Ovary (tissue), 3 donors: ENCODE measurements around the gene XPO6.

Experiments
- CTCF ChIP-seq, 3 donors: fragments of 450-650 bp in 2 of 3; fragments of 200-600 bp in 1 of 3; IDR thresholded peaks; one replicate each; pipeline versions ENCODE4 v1.5.1 to v1.8.0; 2016 to 2022; ENCODE audit warnings: antibody characterized with exemption in 3 of 3, mild to moderate bottlenecking in 1 of 3
- EP300 ChIP-seq: sonication (generic); formaldehyde crosslinking; IDR thresholded peaks from one replicate; pipeline ENCODE4 v1.6.1; 2017; ENCODE audit warnings: antibody characterized with exemption
- POLR2A ChIP-seq: fragments of 450-650 bp; IDR thresholded peaks from one replicate; pipeline ENCODE4 v1.6.1; 2017; ENCODE audit warnings: antibody characterized with exemption, mild to moderate bottlenecking, moderate library complexity
- donor health status: DM: no; HTN: no; CAD: no.

GRCh38 chr16:28100810-28101532, 110.8 kb downstream of the XPO6 start:
- TF ChIP-seq CTCF (IDR thresholded peaks at IDR 0.05) = no peak
- no peak for TF ChIP-seq POLR2A
- no peak for TF ChIP-seq EP300
